Measurements from ENCODE around the gene AQP1.

Gene AQP1

GRCh38 chr7:30911561-30911969 is at the start of gene AQP1:
TSS of gene AQP1 (plus strand) at chr7:30911853. CDS start at chr7:30911910, 57 bp downstream.
- no peak for DNase-seq

- DNase-seq, result no peak
Measured at GRCh38 chr7:30862995-30863705, 48.5 kb upstream of the AQP1 start.

- DNase-seq, result no peak
Measured at GRCh38 chr7:30863706-30864035, 48.0 kb upstream of the AQP1 start.

- DNase-seq, result no peak
Measured at GRCh38 chr7:30864101-30864500, 47.6 kb upstream of the AQP1 start.

GRCh38 chr7:30865076-30865475 is 46.6 kb upstream of the AQP1 start:
- no peak for DNase-seq

- DNase-seq, result no peak
Measured at GRCh38 chr7:30865821-30866220, 45.8 kb upstream of the AQP1 start.

GRCh38 chr7:30866939-30867338 is 44.7 kb upstream of the AQP1 start:
- DNase-seq, result no peak

GRCh38 chr7:30867483-30867882 is 44.2 kb upstream of the AQP1 start:
- no peak for DNase-seq

GRCh38 chr7:30869794-30870611 is 41.6 kb upstream of the AQP1 start:
- no peak for DNase-seq

- no peak for DNase-seq
Measured at GRCh38 chr7:30870821-30871518, 40.7 kb upstream of the AQP1 start.

- no peak for DNase-seq
Measured at GRCh38 chr7:30871655-30872054, 40.0 kb upstream of the AQP1 start.

- no peak for DNase-seq
Measured at GRCh38 chr7:30873207-30873606, 38.4 kb upstream of the AQP1 start.

- no peak for DNase-seq
Measured at GRCh38 chr7:30873656-30874055, 38.0 kb upstream of the AQP1 start.

- peak; percentile 11 for DNase-seq
Measured at GRCh38 chr7:30874656-30875302, 36.9 kb upstream of the AQP1 start.

- DNase-seq, result no peak
Measured at GRCh38 chr7:30877015-30877769, 34.5 kb upstream of the AQP1 start.

GRCh38 chr7:30877993-30878392 is 33.7 kb upstream of the AQP1 start:
- DNase-seq, result no peak

GRCh38 chr7:30879139-30880124 is 32.2 kb upstream of the AQP1 start:
- DNase-seq, result no peak

GRCh38 chr7:30880125-30880720 is 31.4 kb upstream of the AQP1 start:
- no peak for DNase-seq

GRCh38 chr7:30880941-30881340 is 30.7 kb upstream of the AQP1 start:
- no peak for DNase-seq

- DNase-seq, result no peak
Measured at GRCh38 chr7:30881448-30881847, 30.2 kb upstream of the AQP1 start.

- no peak for DNase-seq
Measured at GRCh38 chr7:30884881-30885280, 26.8 kb upstream of the AQP1 start.

Measured in NK-92 treated with Interleukin-12 subunit alpha and Interleukin-12 subunit beta, amount 100 ng/mL, for 24 hours (cell line).